Transverse colon (tissue), 4 donors: ENCODE data around the gene SCNN1A. TPM values are rescaled to one million over a fixed set of nuclear protein-coding genes. Genes with fewer than 3 reads are reported as not detected.
"Not testable (repeated sequence)": the region's sequence is repeated elsewhere in the genome, so short reads cannot be mapped to it uniquely, and the experiment has no call there.

Source experiments
- DNase-seq: peaks from one replicate; pipeline ENCODE4 v3.0.0-alpha.2; 2019
- H3K27ac ChIP-seq, 4 donors: fragments of 200-600 bp; sonication (generic); 2 replicates each; pipeline ENCODE4 v1.5.1; 2016 to 2018; ENCODE audit warnings: inconsistent platforms in 4 of 4
- H3K27me3 ChIP-seq: fragments of 200-600 bp; sonication (generic); 2 replicates; pipeline ENCODE4 v1.5.1; 2017; ENCODE audit warnings: inconsistent platforms
- H3K36me3 ChIP-seq, 4 donors: fragments of 200-600 bp; sonication (generic); 2 replicates each; pipeline ENCODE4 v1.5.1; 2017 to 2019; ENCODE audit warnings: inconsistent platforms in 4 of 4
- H3K4me1 ChIP-seq, 4 donors: fragments of 200-600 bp; sonication (generic); 2 replicates each; pipeline ENCODE4 v1.5.1; 2017 to 2020; ENCODE audit warnings: inconsistent platforms in 4 of 4
- H3K4me3 ChIP-seq, 4 donors: fragments of 200-600 bp; sonication (generic); 1 replicate in 1 of 4; 2 replicates in 3 of 4; pipeline versions ENCODE4 v1.5.1 to v1.6.1; 2017 to 2019; ENCODE audit warnings: inconsistent platforms in 4 of 4
- H3K9me3 ChIP-seq, 2 donors: fragments of 200-600 bp; sonication (generic); 2 replicates each; pipeline ENCODE4 v1.5.1; 2017 to 2019; ENCODE audit warnings: inconsistent platforms in 2 of 2
- EP300 ChIP-seq: sonication (generic); formaldehyde crosslinking; IDR thresholded peaks from one replicate; pipeline ENCODE4 v1.6.1; 2017; ENCODE audit warnings: antibody characterized with exemption, low read depth
- POLR2A ChIP-seq: fragments of 450-650 bp; IDR thresholded peaks from one replicate; pipeline ENCODE4 v1.6.1; 2016; ENCODE audit warnings: antibody characterized with exemption, mild to moderate bottlenecking, moderate library complexity
- POLR2AphosphoS5 ChIP-seq, 3 donors: sonication (generic); formaldehyde crosslinking; IDR thresholded peaks; one replicate each; pipeline ENCODE4 v1.6.1; 2016; ENCODE audit warnings: antibody characterized with exemption in 3 of 3
- WGBS, 2 donors: methylation state at CpG; one replicate each; pipeline ENCODE4 v1.1.5; 2018; ENCODE audit warnings: low coverage in 1 of 2; 5-methylcytosine and 5-hydroxymethylcytosine counted together
- in situ Hi-C, 4 donors: fragments of 200-750 bp; cut with MboI; loops; one replicate each; pipeline versions ENCODE4 v1.15.0 to v1.15.1; 2017; ENCODE audit warnings: low sequenced_read_pairs in 3 of 4, low pct_ligation_motif_present in 1 of 4, low pct_unique_long_range_greater_than_20kb in 1 of 4
- intact Hi-C: fragments of 100-400 bp; cut with DNase I; formaldehyde crosslinking; loops from one replicate; pipeline ENCODE4 v1.15.1; 2023; ENCODE audit warnings: low total_unique reads
- total RNA-seq, 4 donors: library from RNA; depleted of rRNA; stranded (reverse); fragments of >200 nt; gene quantifications; one replicate each; pipeline ENCODE4 v1.1.0, GENCODE V29; 2016
- TF ChIP-seq, protein P1 (sequence below), 5 experiments: fragments of 200-600 bp in 3 of 5; fragments of 450-650 bp in 2 of 5; sonication (generic) in 3 of 5; IDR thresholded peaks; 1 replicate in 2 of 5; 2 replicates in 3 of 5; pipeline ENCODE4 v1.5.1; 2016 to 2017; ENCODE audit warnings: antibody characterized with exemption in 5 of 5, inconsistent platforms in 3 of 5, mild to moderate bottlenecking in 2 of 5, moderate library complexity in 1 of 5

Gene SCNN1A
- total RNA-seq, 4 donors from 2014 or later: 151 to 757 (median 502) TPM

DNA sequence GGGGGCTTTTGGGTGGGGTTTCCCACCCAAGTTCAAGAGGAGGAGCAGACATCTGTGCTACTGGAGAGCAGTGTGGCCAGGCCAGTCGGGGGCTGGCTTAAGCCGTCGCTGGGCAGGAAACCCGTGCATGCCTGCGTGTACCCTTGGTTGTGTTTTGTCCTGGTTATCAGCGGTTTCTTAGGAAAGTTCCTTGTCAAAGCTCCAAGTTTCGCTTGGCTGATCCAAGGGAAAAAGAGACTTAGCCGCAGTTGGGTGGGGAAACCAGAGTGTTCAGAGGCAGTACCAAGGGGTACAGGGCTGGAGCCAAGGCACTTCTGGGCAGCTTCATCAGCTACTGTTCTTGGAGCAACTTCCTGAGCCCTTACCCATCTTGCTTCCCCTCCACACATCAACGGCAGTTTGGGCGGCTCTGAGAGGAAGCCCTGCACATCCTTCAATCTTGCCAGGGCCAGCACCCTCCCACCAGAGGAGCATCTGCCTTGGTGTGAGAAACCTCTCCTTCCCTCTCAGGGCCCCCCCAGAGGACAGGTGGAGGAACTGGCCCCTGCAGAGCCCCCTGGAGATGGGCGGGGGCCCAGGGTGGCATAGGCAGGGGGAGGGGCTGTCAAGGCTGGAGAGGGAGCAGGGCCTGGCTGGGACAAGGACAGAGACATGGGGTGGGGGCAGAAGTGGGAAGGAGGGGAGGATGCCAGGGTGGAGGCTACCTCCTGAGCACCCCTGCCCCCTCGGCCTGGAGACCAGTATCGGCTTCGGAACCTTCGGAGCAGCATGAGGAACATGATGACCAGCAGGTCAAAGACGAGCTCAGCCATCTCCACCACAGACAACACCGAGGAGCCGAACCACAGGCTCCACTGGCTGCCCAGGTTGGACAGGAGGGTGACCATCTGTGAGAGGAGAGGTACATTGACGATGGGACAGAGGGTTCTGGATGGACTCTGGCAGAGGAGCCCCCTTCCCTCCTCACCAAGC, 27.7 kb downstream of the SCNN1A start:
- Histone ChIP-seq H3K4me3 (no peak overlapping the region), H3K4me1 (peaks cover 4 to 35% (median 17%) of the 10 kb centered on the region in 4 donors), H3K9me3 (no peaks in the 10 kb centered on the region), H3K27me3 (no peaks in the 10 kb centered on the region), H3K27ac (peak overlapping the region; percentile 63 to 98 (median 69)), H3K36me3 (no peaks in the 10 kb centered on the region)
- no peak for DNase-seq
- in situ Hi-C loops (loop anchor here in 2 of 4 donors (25.0 kb wide), 2 partner anchors 115 to 190 kb away; partner anchors contain the start of genes TAPBPL (in 2 of the 2), VAMP1 (in 2 of the 2) and GAPDH (in 1 of the 2)), intact Hi-C loops (no loop called here)
- WGBS, 2 donors: 60 to 74% methylated on average over 3 to 18 of the region's 19 CpGs
- TF ChIP-seq EP300 (no peak), POLR2A (no peak), POLR2AphosphoS5 (IDR thresholded peaks at IDR 0.05) (peak in 2 of 3 donors; percentile 25 to 40)

DNA sequence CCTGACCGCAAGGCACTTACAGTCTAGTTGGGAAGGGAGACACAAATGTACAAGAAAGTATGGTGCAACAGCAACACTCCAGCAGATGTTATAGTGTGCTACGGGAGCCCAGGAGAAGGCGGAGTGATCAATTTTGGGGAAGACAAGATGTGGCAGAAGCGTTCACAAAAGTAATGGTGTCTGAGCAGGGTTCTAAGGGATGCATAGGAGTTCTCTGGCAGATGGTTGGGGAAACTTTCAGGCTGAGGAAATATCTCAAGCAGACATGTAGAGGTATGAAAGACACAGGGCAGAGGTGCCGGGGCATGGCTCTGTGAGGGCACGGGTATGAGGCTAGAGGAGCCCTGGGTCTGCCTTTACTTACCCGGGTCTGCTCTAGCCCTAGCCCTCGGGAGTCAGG, 28.4 kb downstream of the SCNN1A start:
- in situ Hi-C loops: loop anchor here in 2 of 4 donors (25.0 kb wide), 2 partner anchors 115 to 190 kb away; partner anchors contain the start of genes TAPBPL (in 2 of the 2), VAMP1 (in 2 of the 2) and GAPDH (in 1 of the 2)
- intact Hi-C loops: no loop called here

DNA sequence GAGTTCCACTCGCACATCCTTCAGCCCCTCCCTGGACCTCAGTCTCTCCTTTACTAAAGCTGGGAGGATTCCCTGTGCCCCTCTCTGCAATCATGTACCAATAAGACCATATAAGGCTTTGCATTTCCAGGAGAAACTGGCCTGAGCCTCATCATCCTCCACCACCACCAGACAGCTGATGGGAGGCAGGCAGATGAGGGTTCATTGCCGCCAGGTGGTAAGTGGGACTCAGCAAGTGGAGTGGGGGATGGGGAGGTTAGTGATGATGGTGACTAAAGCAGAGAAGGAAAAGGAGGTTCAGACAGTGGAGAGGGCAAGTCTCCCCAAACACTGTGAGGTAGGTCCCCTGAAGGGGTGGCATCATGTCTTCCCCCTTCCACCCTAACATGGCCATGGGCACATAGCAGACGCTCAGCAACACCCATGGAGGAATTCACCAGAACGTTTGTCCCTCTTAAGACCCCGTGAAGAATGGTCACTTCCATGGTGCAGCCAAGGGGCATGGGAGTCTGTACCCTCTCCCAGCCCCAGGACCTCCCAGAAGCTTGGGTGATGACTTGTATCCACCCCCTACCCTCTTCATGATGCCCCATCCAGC, 29.0 kb downstream of the SCNN1A start:
- in situ Hi-C loops: loop anchor here in 2 of 4 donors (25.0 kb wide), 2 partner anchors 116 to 191 kb away; partner anchors contain the start of genes TAPBPL (in 2 of the 2), VAMP1 (in 2 of the 2) and GAPDH (in 1 of the 2)
- no peaks in the 10 kb centered on the region for H3K9me3 ChIP-seq
- intact Hi-C loops: no loop called here
- no peak overlapping the region for H3K4me3 ChIP-seq
- peak overlapping the region; percentile 61 to 98 (median 69) for H3K27ac ChIP-seq
- H3K27me3 ChIP-seq: no peaks in the 10 kb centered on the region
- TF ChIP-seq EP300 (no peak), POLR2A (no peak), POLR2AphosphoS5 (IDR thresholded peaks at IDR 0.05) (no peak)
- TF ChIP-seq, protein P1, sequence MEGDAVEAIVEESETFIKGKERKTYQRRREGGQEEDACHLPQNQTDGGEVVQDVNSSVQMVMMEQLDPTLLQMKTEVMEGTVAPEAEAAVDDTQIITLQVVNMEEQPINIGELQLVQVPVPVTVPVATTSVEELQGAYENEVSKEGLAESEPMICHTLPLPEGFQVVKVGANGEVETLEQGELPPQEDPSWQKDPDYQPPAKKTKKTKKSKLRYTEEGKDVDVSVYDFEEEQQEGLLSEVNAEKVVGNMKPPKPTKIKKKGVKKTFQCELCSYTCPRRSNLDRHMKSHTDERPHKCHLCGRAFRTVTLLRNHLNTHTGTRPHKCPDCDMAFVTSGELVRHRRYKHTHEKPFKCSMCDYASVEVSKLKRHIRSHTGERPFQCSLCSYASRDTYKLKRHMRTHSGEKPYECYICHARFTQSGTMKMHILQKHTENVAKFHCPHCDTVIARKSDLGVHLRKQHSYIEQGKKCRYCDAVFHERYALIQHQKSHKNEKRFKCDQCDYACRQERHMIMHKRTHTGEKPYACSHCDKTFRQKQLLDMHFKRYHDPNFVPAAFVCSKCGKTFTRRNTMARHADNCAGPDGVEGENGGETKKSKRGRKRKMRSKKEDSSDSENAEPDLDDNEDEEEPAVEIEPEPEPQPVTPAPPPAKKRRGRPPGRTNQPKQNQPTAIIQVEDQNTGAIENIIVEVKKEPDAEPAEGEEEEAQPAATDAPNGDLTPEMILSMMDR (IDR thresholded peaks at IDR 0.05): no peak
- H3K36me3 ChIP-seq: no peaks in the 10 kb centered on the region
- no peak for DNase-seq
- peaks cover 9 to 42% (median 24%) of the 10 kb centered on the region in 4 donors for H3K4me1 ChIP-seq
- WGBS, 2 donors: 85% methylated on average over 5 of the region's 5 CpGs; no CpG with 5 or more reads in 1 of the 2 donors

More for the DNA sequence above, 28.4 kb downstream of the SCNN1A start:
- Histone ChIP-seq H3K27ac (peak overlapping the region; percentile 63 to 98 (median 69)), H3K4me3 (no peak overlapping the region), H3K9me3 (no peaks in the 10 kb centered on the region), H3K27me3 (no peaks in the 10 kb centered on the region), H3K36me3 (no peaks in the 10 kb centered on the region), H3K4me1 (peaks cover 9 to 42% (median 24%) of the 10 kb centered on the region in 4 donors)
- TF ChIP-seq POLR2A (no peak), EP300 (no peak), POLR2AphosphoS5 (IDR thresholded peaks at IDR 0.05) (no peak)
- TF ChIP-seq, protein P1 (IDR thresholded peaks at IDR 0.05): no peak
- WGBS, 2 donors: 81 to 86% methylated on average over 3 to 8 of the region's 8 CpGs
- DNase-seq: no peak

DNA sequence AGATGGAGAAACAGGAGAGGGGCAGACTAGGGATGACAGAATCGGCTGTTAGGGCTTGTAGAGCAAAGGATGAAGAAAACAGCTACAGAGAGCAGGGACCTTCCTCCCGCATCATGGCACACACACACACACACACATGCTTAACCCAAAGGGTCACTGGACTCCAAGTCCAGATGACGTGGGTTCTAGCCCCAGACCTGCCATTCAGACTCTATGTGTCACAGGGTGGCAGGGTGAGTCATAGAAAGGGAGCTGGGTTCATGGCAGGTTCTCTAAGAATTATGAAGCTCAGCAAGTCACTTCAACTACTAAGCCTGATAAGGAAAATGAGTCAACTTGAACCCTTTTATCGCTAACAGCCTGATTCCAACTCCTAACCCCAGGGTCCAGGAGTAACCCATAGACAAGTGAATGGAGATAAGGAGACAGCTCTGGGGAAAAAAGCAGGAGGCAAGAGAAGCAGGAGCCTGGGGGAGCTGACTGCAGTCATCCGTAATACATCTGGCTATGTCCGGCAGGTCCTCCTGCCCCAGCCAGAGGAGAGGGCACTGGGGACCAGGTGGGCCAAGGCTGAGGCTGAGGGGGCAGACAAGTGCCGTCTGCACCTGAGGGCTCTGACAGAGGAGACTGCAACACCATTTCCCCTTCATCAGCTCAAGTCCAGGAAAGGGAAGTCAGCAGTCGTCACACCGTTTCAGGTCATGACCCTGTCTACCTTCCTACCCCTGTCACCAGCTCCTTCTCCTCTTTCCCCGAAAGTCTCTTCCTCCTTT, 29.9 kb downstream of the SCNN1A start:
- peaks cover 9 to 42% (median 24%) of the 10 kb centered on the region in 4 donors for H3K4me1 ChIP-seq
- DNase-seq: no peak

DNA sequence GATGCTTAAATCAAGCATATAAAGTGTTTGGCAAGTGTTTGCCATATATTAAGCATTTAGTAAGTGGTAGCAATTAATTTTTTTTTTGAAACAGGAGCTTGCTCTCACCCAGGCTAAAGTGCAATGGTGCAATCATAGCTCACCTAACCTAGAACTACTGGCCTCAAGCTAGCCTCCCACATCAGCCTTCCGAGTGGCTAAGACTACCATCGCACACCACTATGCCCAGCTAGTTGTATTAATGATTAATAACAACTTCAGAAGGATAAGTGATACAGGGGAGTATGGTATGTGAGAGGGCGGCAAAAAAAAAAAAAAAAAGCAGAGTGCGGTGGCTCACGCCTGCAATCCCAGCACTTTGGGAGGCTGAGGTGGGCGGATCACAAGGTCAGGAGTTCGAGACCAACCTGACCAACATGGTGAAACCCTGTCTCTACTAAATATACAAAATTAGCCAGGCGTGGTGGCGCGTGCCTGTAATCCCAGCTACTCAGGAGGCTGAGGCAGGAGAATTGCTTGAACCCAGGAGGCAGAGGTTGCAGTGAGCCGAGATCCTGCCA, 31.2 kb downstream of the SCNN1A start:
- in situ Hi-C loops: loop anchor here in 2 of 4 donors (25.0 kb wide), 2 partner anchors 118 to 193 kb away; partner anchors contain the start of genes TAPBPL (in 2 of the 2), VAMP1 (in 2 of the 2) and GAPDH (in 1 of the 2)
- Histone ChIP-seq H3K27ac (peak overlapping the region; percentile 94 to 99 (median 98)), H3K4me1 (peaks cover 9 to 51% (median 34%) of the 10 kb centered on the region in 4 donors)
- 82 to 91% methylated on average over 5 to 11 of the region's 11 CpGs for WGBS, 2 donors
- H3K36me3 ChIP-seq, H3K27me3 ChIP-seq, intact Hi-C loops, DNase-seq, H3K9me3 ChIP-seq, H3K4me3 ChIP-seq: not testable (repeated sequence)

More for the DNA sequence above, 29.9 kb downstream of the SCNN1A start:
- in situ Hi-C loops: loop anchor here in 2 of 4 donors (25.0 kb wide), 2 partner anchors 117 to 192 kb away; partner anchors contain the start of genes TAPBPL (in 2 of the 2), VAMP1 (in 2 of the 2) and GAPDH (in 1 of the 2)
- Histone ChIP-seq H3K27ac (peak overlapping the region; percentile 58 to 98 (median 68)), H3K36me3 (no peaks in the 10 kb centered on the region), H3K9me3 (no peaks in the 10 kb centered on the region), H3K27me3 (no peaks in the 10 kb centered on the region), H3K4me3 (no peak overlapping the region)
- intact Hi-C loops: no loop called here
- TF ChIP-seq EP300: no peak
- TF ChIP-seq, protein P1 (IDR thresholded peaks at IDR 0.05): no peak
- no peak for TF ChIP-seq POLR2AphosphoS5 (IDR thresholded peaks at IDR 0.05)
- TF ChIP-seq POLR2A: no peak
- 53 to 65% methylated on average over 4 to 10 of the region's 10 CpGs for WGBS, 2 donors
